Measurements from ENCODE around the gene IQGAP1. TPM values are rescaled to one million over a fixed set of nuclear protein-coding genes. Genes with fewer than 3 reads are reported as not detected.

The IQGAP1 gene
- total and polyA plus RNA-seq, 2 experiments from 2014 or later: 65.8 to 125 TPM

DNA sequence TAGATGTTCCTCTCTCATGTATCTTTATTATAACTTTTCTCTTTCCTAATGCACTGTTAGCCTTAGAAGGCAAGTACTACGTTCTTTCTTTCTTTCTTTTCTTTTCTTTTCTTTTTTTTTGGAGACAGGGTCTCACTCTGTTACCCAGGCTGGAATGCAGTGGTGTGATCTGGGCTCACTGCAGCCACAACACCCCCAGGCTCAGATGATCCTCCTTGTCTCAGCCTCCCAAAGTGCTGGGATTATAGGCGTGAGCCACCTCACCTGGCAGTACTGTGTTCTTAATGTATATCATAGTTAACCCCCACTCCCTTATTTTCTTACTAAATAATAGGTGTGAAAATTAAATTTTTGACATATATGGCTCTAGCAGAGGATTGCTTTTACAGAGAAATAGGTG lies 23.1 kb downstream of the IQGAP1 start:
- Histone ChIP-seq H3K9me2 (replicated peaks; ENCODE audit: insufficient read depth) (no peaks in the 10 kb centered on the region), H3K4me2 (no peak overlapping the region), H3K79me2 (peaks cover 77% of the 10 kb centered on the region), H3K27ac (peak overlapping the region; percentile 88), H3K27me3 (no peaks in the 10 kb centered on the region), H3K9me3 (ENCODE audit: low read depth) (no peaks in the 10 kb centered on the region), H3K4me3 (no peak overlapping the region), H3K4me1 (ENCODE audit: insufficient read depth) (peaks cover 35% of the 10 kb centered on the region), H4K20me1 (ENCODE audit: insufficient read depth, poor library complexity, severe bottlenecking) (no peaks in the 10 kb centered on the region), H2AFZ (no peak overlapping the region), H3K36me3 (replicated peaks; ENCODE audit: insufficient read depth, low read depth) (no peaks in the 10 kb centered on the region)
- DNase-seq (ENCODE audit: low spot score): no peak
- TF ChIP-seq EZH2 (IDR thresholded peaks at IDR 0.05; ENCODE audit: borderline replicate concordance) (no peak), CTCF (IDR thresholded peaks at IDR 0.05; ENCODE audit: poor library complexity) (no peak), EZH2phosphoT487 (IDR thresholded peaks at IDR 0.05; ENCODE audit: low read depth, severe bottlenecking, unreplicated experiment) (no peak)
- WGBS (ENCODE audit: low lambda C conversion rate, missing lambda C conversion rate): 68% methylated on average over 2 of the region's 2 CpGs

- Histone ChIP-seq H3K36me3 (replicated peaks; ENCODE audit: insufficient read depth, low read depth) (no peaks in the 10 kb centered on the region), H3K9me2 (replicated peaks; ENCODE audit: insufficient read depth) (no peaks in the 10 kb centered on the region), H3K9me3 (ENCODE audit: low read depth) (no peaks in the 10 kb centered on the region), H4K20me1 (ENCODE audit: insufficient read depth, poor library complexity, severe bottlenecking) (no peaks in the 10 kb centered on the region), H2AFZ (no peak overlapping the region), H3K4me2 (peak overlapping the region; percentile 65), H3K27ac (peak overlapping the region; percentile 88), H3K27me3 (no peaks in the 10 kb centered on the region), H3K4me1 (ENCODE audit: insufficient read depth) (peaks cover 35% of the 10 kb centered on the region), H3K79me2 (peaks cover 74% of the 10 kb centered on the region), H3K4me3 (no peak overlapping the region)
- WGBS (ENCODE audit: low lambda C conversion rate, missing lambda C conversion rate): 12% methylated on average over 3 of the region's 3 CpGs
- peak; percentile 72 for DNase-seq (ENCODE audit: low spot score)
- no peak for TF ChIP-seq CTCF (IDR thresholded peaks at IDR 0.05; ENCODE audit: poor library complexity)
These were observed 24.5 kb downstream of the IQGAP1 start for GRCh38 chr15:90412356-90413194.

DNA sequence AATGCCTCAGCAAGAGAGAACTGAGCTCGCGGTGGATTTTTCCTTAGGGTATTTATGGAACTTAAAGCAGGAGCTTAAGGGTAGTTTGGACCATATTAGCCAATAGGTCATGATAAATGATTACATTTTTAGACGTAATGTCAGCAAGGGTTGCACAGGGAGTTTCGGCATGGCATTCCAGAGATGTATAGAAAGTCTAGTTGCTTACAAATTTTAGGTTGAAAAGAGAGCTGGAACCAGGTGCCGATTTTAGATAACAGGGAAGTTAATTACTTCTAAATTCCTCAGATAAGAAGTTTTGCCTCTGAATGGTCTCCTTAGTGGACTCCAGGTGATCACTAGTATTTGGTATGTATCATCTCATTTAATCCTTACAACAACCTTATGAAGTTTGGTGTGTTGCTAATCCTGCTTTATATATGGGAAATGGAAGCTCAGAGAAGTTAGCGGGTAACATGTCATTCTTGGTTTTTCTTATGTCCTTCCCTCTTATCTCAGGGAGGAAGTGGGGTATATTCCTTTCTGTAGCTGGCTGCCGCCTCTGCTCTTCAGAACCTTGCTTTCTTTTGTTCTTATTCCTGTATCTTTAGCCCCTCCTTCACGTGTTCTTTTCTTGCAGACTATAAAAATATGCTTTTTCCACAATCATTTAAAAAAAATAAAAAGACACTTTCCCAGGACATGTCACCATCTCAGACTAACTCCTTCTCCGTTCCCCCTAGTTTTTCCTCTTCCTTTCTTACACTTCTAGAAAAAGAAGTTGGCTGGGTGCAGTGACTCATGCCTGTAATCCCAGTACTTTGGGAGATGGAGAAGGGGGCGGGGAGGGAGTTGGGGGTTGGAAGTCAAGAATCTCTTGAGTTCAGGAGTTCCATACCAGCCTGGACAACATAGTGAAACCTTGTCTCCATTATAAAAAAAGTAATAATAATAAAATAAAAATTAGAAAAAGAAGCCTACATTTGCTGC lies 25.7 kb downstream of the IQGAP1 start:
- Histone ChIP-seq H3K79me2 (peaks cover 76% of the 10 kb centered on the region), H3K9me2 (replicated peaks; ENCODE audit: insufficient read depth) (no peaks in the 10 kb centered on the region), H4K20me1 (ENCODE audit: insufficient read depth, poor library complexity, severe bottlenecking) (no peaks in the 10 kb centered on the region), H3K4me2 (peak overlapping the region; percentile 65), H3K27me3 (no peaks in the 10 kb centered on the region), H3K9me3 (ENCODE audit: low read depth) (no peaks in the 10 kb centered on the region), H3K36me3 (replicated peaks; ENCODE audit: insufficient read depth, low read depth) (no peaks in the 10 kb centered on the region), H2AFZ (no peak overlapping the region), H3K27ac (peak overlapping the region; percentile 88), H3K4me1 (ENCODE audit: insufficient read depth) (peaks cover 35% of the 10 kb centered on the region), H3K4me3 (no peak overlapping the region)
- peak; percentile 51 for DNase-seq (ENCODE audit: low spot score)
- TF ChIP-seq EZH2phosphoT487 (IDR thresholded peaks at IDR 0.05; ENCODE audit: low read depth, severe bottlenecking, unreplicated experiment) (no peak), EZH2 (IDR thresholded peaks at IDR 0.05; ENCODE audit: borderline replicate concordance) (no peak), CTCF (IDR thresholded peaks at IDR 0.05; ENCODE audit: poor library complexity) (no peak)
- WGBS (ENCODE audit: low lambda C conversion rate, missing lambda C conversion rate): 28% methylated on average over 10 of the region's 10 CpGs

All from hepatocyte (in vitro differentiated cells).